HepG2 (cell line): ENCODE measurements around the gene ANTXR1. TPM values are rescaled to one million over a fixed set of nuclear protein-coding genes. Genes with fewer than 3 reads are reported as not detected.

Source experiments
- ARID5B ChIP-seq: IDR thresholded peaks from 2 replicates; pipeline ENCODE4 v1.4.0; 2020; ENCODE audit warnings: mild to moderate bottlenecking, missing genetic modification reagents
- E2F2 ChIP-seq: sonication (generic); formaldehyde crosslinking; IDR thresholded peaks from 2 replicates; pipeline ENCODE4 v1.4.0; 2020; ENCODE audit warnings: missing genetic modification reagents, borderline replicate concordance
- ELF3 ChIP-seq: IDR thresholded peaks from 2 replicates; pipeline ENCODE4 v1.6.1; 2016; ENCODE audit warnings: missing genetic modification reagents, missing compliant biosample characterization
- ELF4 ChIP-seq: sonication (generic); formaldehyde crosslinking; IDR thresholded peaks from 2 replicates; pipeline ENCODE4 v1.5.0; 2020; ENCODE audit warnings: missing genetic modification reagents, mild to moderate bottlenecking, moderate library complexity, borderline replicate concordance
- FOXJ3 ChIP-seq: sonication (generic); formaldehyde crosslinking; IDR thresholded peaks from 2 replicates; pipeline ENCODE4 v1.4.0; 2020; ENCODE audit warnings: missing genetic modification reagents, mild to moderate bottlenecking, borderline replicate concordance
- GMEB1 ChIP-seq: sonication (generic); formaldehyde crosslinking; IDR thresholded peaks from 2 replicates; pipeline ENCODE4 v1.5.1; 2020; ENCODE audit warnings: missing genetic modification reagents, mild to moderate bottlenecking, borderline replicate concordance
- JUN ChIP-seq: sonication (generic); formaldehyde crosslinking; IDR thresholded peaks from 2 replicates; pipeline ENCODE4 v1.4.0; 2020; ENCODE audit warnings: mild to moderate bottlenecking, missing genetic modification reagents
- KDM4B ChIP-seq: sonication (generic); formaldehyde crosslinking; IDR thresholded peaks from 2 replicates; pipeline ENCODE4 v1.4.0; 2020; ENCODE audit warnings: missing genetic modification reagents
- MXD3 ChIP-seq: IDR thresholded peaks from 2 replicates; pipeline ENCODE4 v1.6.1; 2016; ENCODE audit warnings: mild to moderate bottlenecking, missing biosample characterization, missing genetic modification reagents
- POLR2AphosphoS2 ChIP-seq: IDR thresholded peaks from 2 replicates; pipeline ENCODE4 v1.6.1; 2011; ENCODE audit warnings: low read depth, low read length, improper control_type of control experiment
- RFX1 ChIP-seq: fragments of 450-650 bp; IDR thresholded peaks from 2 replicates; pipeline ENCODE4 v1.6.1; 2017
- RFXAP ChIP-seq: sonication (generic); formaldehyde crosslinking; IDR thresholded peaks from 2 replicates; pipeline ENCODE4 v1.4.0; 2020; ENCODE audit warnings: missing genetic modification reagents, borderline replicate concordance
- TBP ChIP-seq: sonication (generic); formaldehyde crosslinking; IDR thresholded peaks from 2 replicates; pipeline ENCODE4 v1.5.0; 2020; ENCODE audit warnings: missing genetic modification reagents
- TFDP1 ChIP-seq: IDR thresholded peaks from 2 replicates; pipeline ENCODE4 v1.6.1; 2016; ENCODE audit warnings: missing compliant biosample characterization, missing genetic modification reagents, borderline replicate concordance
- THAP7 ChIP-seq: sonication (generic); formaldehyde crosslinking; IDR thresholded peaks from 2 replicates; pipeline ENCODE4 v1.8.1; 2023; ENCODE audit warnings: mild to moderate bottlenecking, missing genetic modification reagents
- XBP1 ChIP-seq: sonication (generic); formaldehyde crosslinking; IDR thresholded peaks from 2 replicates; pipeline ENCODE4 v1.5.0; 2020; ENCODE audit warnings: missing genetic modification reagents
- ZMYM4 ChIP-seq: sonication (generic); formaldehyde crosslinking; IDR thresholded peaks from 2 replicates; pipeline ENCODE4 v1.8.1; 2023; ENCODE audit warnings: mild to moderate bottlenecking, missing genetic modification reagents
- ZNF101 ChIP-seq: sonication (generic); formaldehyde crosslinking; IDR thresholded peaks from 2 replicates; pipeline ENCODE4 v1.4.0; 2020; ENCODE audit warnings: mild to moderate bottlenecking, low read depth, missing genetic modification reagents, borderline replicate concordance
- ZNF317 ChIP-seq: sonication (generic); formaldehyde crosslinking; IDR thresholded peaks from 2 replicates; pipeline ENCODE4 v1.5.0; 2020; ENCODE audit warnings: mild to moderate bottlenecking, missing genetic modification reagents
- ZNF354B ChIP-seq: sonication (generic); formaldehyde crosslinking; IDR thresholded peaks from 2 replicates; pipeline ENCODE4 v1.8.0; 2022; ENCODE audit warnings: mild to moderate bottlenecking, missing genetic modification reagents
- ZNF556 ChIP-seq: sonication (generic); formaldehyde crosslinking; IDR thresholded peaks from 2 replicates; pipeline ENCODE4 v1.4.0; 2020; ENCODE audit warnings: mild to moderate bottlenecking, missing genetic modification reagents, borderline replicate concordance
- ZNF615 ChIP-seq: sonication (generic); formaldehyde crosslinking; IDR thresholded peaks from 2 replicates; pipeline ENCODE4 v1.5.0; 2020; ENCODE audit warnings: mild to moderate bottlenecking, missing genetic modification reagents, borderline replicate concordance
- ZSCAN12 ChIP-seq: sonication (generic); formaldehyde crosslinking; IDR thresholded peaks from 2 replicates; pipeline ENCODE4 v1.9.0; 2021; ENCODE audit warnings: mild to moderate bottlenecking, missing genetic modification reagents
- polyA plus RNA-seq, 8 experiments: library from polyadenylated mRNA; depleted of rRNA in 3 of 8; stranded (reverse) in 7 of 8; unstranded in 1 of 8; fragments of >200 nt; fragmentation: Illumina TruSeq in 4 of 8; extraction: Trizol in 4 of 8; gene quantifications; 2 replicates each; pipeline versions ENCODE4 v1.2.1 to v1.2.3, GENCODE V29; 2011 to 2016; ENCODE audit warnings: low read depth in 4 of 8, missing spikeins in 1 of 8, mixed read lengths in 1 of 8; ENCODE audit not compliant: insufficient read depth in 1 of 8
- total RNA-seq, 5 experiments: library from RNA; depleted of rRNA; stranded (reverse); fragments of >200 nt; fragmentation: Illumina TruSeq; extraction: Trizol; gene quantifications; 2 replicates each; pipeline ENCODE4 v1.2.3, GENCODE V29; 2016; ENCODE audit warnings: low read depth in 1 of 5

ANTXR1 gene
- total and polyA plus RNA-seq, 2 of the 13 experiments (the other 11 are each of a cell fraction or from before 2014, with no cell fraction given): 4.5 to 12.7 TPM

GRCh38 chr2:69214898-69215297 is 201.9 kb downstream of the ANTXR1 start (continued):
- TF ChIP-seq ZSCAN12 (no peak), GMEB1 (CRISPR knock-in tag) (no peak), RFX1 (no peak), RFXAP (CRISPR knock-in tag) (no peak), MXD3 (no peak), THAP7 (no peak), ELF3 (peak; percentile 35; the same call in 1 of the 2 replicates), ZNF615 (no peak), FOXJ3 (CRISPR knock-in tag) (no peak), TFDP1 (CRISPR knock-in tag) (0 out of 2 replicates have a peak, but pooled peaks have one; percentile 4), TBP (CRISPR knock-in tag) (no peak), ARID5B (CRISPR knock-in tag) (peak; percentile 40), ZNF317 (CRISPR knock-in tag) (no peak), ZMYM4 (CRISPR knock-in tag) (no peak), E2F2 (no peak), ELF4 (no peak), ZNF354B (no peak), XBP1 (CRISPR knock-in tag) (no peak), POLR2AphosphoS2 (no peak), KDM4B (CRISPR knock-in tag) (no peak), ZNF101 (no peak), JUN (CRISPR knock-in tag) (no peak), ZNF556 (CRISPR knock-in tag) (no peak)
